HG02588 (cell line): ENCODE measurements around the gene LSMEM2.
A peak's percentile ranks its signal among the peaks of the same experiment; 100 is the strongest.
"Not testable (repeated sequence)": the region's sequence is repeated elsewhere in the genome, so short reads cannot be mapped to it uniquely, and the experiment has no call there.

Source experiments
- ATAC-seq: cut with Tn5 transposase; IDR thresholded peaks from one replicate; pipeline ENCODE4 v1.9.1; 2021; ENCODE audit warnings: mild to moderate bottlenecking, moderate library complexity; ENCODE audit not compliant: unreplicated experiment

LSMEM2 gene

GRCh38 chr3:50278880-50279224 lies at the start of gene LSMEM2:
LSMEM2 (plus strand) TSS chr3:50279087; CDS start chr3:50279114, 27 bp downstream.
- ATAC-seq = no peak

- ATAC-seq = no peak
Measured at GRCh38 chr3:50229490-50229889, 49.4 kb upstream of the LSMEM2 start.

GRCh38 chr3:50230104-50230793 lies 48.6 kb upstream of the LSMEM2 start:
- ATAC-seq = no peak

GRCh38 chr3:50230794-50231125 lies 48.1 kb upstream of the LSMEM2 start:
- ATAC-seq = no peak

GRCh38 chr3:50231581-50231980 lies 47.3 kb upstream of the LSMEM2 start:
- ATAC-seq = no peak

- ATAC-seq = no peak
Measured at GRCh38 chr3:50232303-50232702, 46.6 kb upstream of the LSMEM2 start.

- ATAC-seq = no peak
Measured at GRCh38 chr3:50233176-50233575, 45.7 kb upstream of the LSMEM2 start.

GRCh38 chr3:50235716-50236483 lies 43.0 kb upstream of the LSMEM2 start, which contains the start of gene GNAI2:
GNAI2 (plus strand) TSS chr3:50236204; CDS start chr3:50236336, 132 bp downstream.
- ATAC-seq = peak; percentile 89

GRCh38 chr3:50236484-50237132 lies 42.3 kb upstream of the LSMEM2 start:
- ATAC-seq = no peak

- ATAC-seq = no peak
Measured at GRCh38 chr3:50237133-50237651, 41.7 kb upstream of the LSMEM2 start.

- ATAC-seq = peak; percentile 33
Measured at GRCh38 chr3:50237754-50238548, 40.9 kb upstream of the LSMEM2 start.

- no peak for ATAC-seq
Measured at GRCh38 chr3:50238549-50239026, 40.3 kb upstream of the LSMEM2 start.

- ATAC-seq = no peak
Measured at GRCh38 chr3:50239649-50240048, 39.2 kb upstream of the LSMEM2 start.

- ATAC-seq = no peak
Measured at GRCh38 chr3:50241163-50241562, 37.7 kb upstream of the LSMEM2 start.

GRCh38 chr3:50241713-50242380 lies 37.0 kb upstream of the LSMEM2 start:
- no peak for ATAC-seq

GRCh38 chr3:50242381-50242770 lies 36.5 kb upstream of the LSMEM2 start:
- ATAC-seq = no peak

- no peak for ATAC-seq
Measured at GRCh38 chr3:50242851-50243542, 35.9 kb upstream of the LSMEM2 start.

- no peak for ATAC-seq
Measured at GRCh38 chr3:50243543-50243895, 35.4 kb upstream of the LSMEM2 start.

GRCh38 chr3:50244813-50245212 lies 34.1 kb upstream of the LSMEM2 start:
- not testable (repeated sequence) for ATAC-seq

- no peak for ATAC-seq
Measured at GRCh38 chr3:50245251-50245745, 33.6 kb upstream of the LSMEM2 start.
